ENCODE data around the gene EXOC3L2. TPM values are rescaled to one million over a fixed set of nuclear protein-coding genes. Genes with fewer than 3 reads are reported as not detected.

The EXOC3L2 gene
- total and polyA plus RNA-seq, 9 donors = 0.63 to 3.2 (median 1.2) TPM; not detected in 1

- intact Hi-C loops (cut with DNase I) = no loop called here
- WGBS, 3 donors = 91 to 97% (median 93%) methylated on average over 6 of the region's 6 CpGs
- Histone ChIP-seq H3K27ac (no peak overlapping the region), H3K27me3 (no peaks in the 10 kb centered on the region), H3K4me1 (ENCODE audit: insufficient read depth) (peaks cover 2% of the 10 kb centered on the region), H3K4me3 (no peak overlapping the region), H3K9me3 (no peaks in the 10 kb centered on the region), H3K36me3 (no peaks in the 10 kb centered on the region)
- TF ChIP-seq POLR2A (IDR thresholded peaks at IDR 0.05) (no peak), EP300 (IDR thresholded peaks at IDR 0.05) (no peak), CTCF (IDR thresholded peaks at IDR 0.05) (no peak)
- DNase-seq = no peak
These were observed 45.2 kb upstream of the EXOC3L2 start for GRCh38 chr19:45290381-45290931.

GRCh38 chr19:45283443-45284033 is 38.3 kb upstream of the EXOC3L2 start:
- Histone ChIP-seq H3K4me3 (no peak overlapping the region), H3K36me3 (no peaks in the 10 kb centered on the region), H3K27me3 (no peaks in the 10 kb centered on the region), H3K4me1 (ENCODE audit: insufficient read depth) (no peaks in the 10 kb centered on the region), H3K27ac (no peak overlapping the region), H3K9me3 (no peaks in the 10 kb centered on the region)
- WGBS, 3 donors = 76 to 87% (median 83%) methylated on average over 7 of the region's 7 CpGs
- TF ChIP-seq EP300 (IDR thresholded peaks at IDR 0.05) (no peak), CTCF (IDR thresholded peaks at IDR 0.05) (no peak), POLR2A (IDR thresholded peaks at IDR 0.05) (no peak)
- intact Hi-C loops (cut with DNase I) = no loop called here
- no peak for DNase-seq

GRCh38 chr19:45280471-45280961 is 35.3 kb upstream of the EXOC3L2 start:
- DNase-seq = no peak
- Histone ChIP-seq H3K27me3 (no peaks in the 10 kb centered on the region), H3K36me3 (no peaks in the 10 kb centered on the region), H3K4me3 (no peak overlapping the region), H3K27ac (no peak overlapping the region), H3K9me3 (no peaks in the 10 kb centered on the region), H3K4me1 (ENCODE audit: insufficient read depth) (peaks cover 3% of the 10 kb centered on the region)
- WGBS, 3 donors = 89 to 90% (median 90%) methylated on average over 19 of the region's 19 CpGs
- TF ChIP-seq POLR2A (IDR thresholded peaks at IDR 0.05) = no peak
- TF ChIP-seq CTCF (IDR thresholded peaks at IDR 0.05) = no peak
- no peak for TF ChIP-seq EP300 (IDR thresholded peaks at IDR 0.05)
- intact Hi-C loops (cut with DNase I) = no loop called here

- Histone ChIP-seq H3K36me3 (no peaks in the 10 kb centered on the region), H3K9me3 (no peaks in the 10 kb centered on the region), H3K4me1 (ENCODE audit: insufficient read depth) (peaks cover 3% of the 10 kb centered on the region), H3K27ac (no peak overlapping the region), H3K27me3 (no peaks in the 10 kb centered on the region), H3K4me3 (no peak overlapping the region)
- intact Hi-C loops (cut with DNase I) = no loop called here
- 82 to 84% (median 82%) methylated on average over 3 of the region's 3 CpGs for WGBS, 3 donors
- TF ChIP-seq CTCF (IDR thresholded peaks at IDR 0.05) (no peak), POLR2A (IDR thresholded peaks at IDR 0.05) (no peak), EP300 (IDR thresholded peaks at IDR 0.05) (no peak)
- DNase-seq = no peak
These were observed 34.5 kb upstream of the EXOC3L2 start for GRCh38 chr19:45279587-45280192.
